ENCODE measurements around the gene APBB1IP.

DNA sequence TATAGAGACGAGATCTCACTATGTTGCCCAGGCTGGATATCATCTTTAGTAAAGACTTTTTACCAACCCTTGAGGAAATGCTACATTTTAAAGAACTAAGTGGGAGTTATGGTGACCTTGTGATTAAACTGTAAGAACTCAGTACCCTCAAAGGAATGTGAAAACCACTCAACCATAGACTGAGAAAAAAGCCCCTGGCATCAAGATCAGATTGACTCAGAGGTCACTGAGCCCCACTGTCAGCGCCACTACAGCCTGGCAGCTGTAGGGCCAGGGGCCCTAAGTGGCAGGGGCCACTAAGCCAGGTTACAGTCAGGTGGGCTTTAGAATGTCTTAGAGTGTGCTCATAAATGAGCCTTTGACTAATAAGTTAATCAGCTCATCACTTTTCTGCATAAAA lies 55.9 kb downstream of the APBB1IP start:
- no peak for TF ChIP-seq POLR2A (IDR thresholded peaks at IDR 0.05)
- TF ChIP-seq, protein P1, sequence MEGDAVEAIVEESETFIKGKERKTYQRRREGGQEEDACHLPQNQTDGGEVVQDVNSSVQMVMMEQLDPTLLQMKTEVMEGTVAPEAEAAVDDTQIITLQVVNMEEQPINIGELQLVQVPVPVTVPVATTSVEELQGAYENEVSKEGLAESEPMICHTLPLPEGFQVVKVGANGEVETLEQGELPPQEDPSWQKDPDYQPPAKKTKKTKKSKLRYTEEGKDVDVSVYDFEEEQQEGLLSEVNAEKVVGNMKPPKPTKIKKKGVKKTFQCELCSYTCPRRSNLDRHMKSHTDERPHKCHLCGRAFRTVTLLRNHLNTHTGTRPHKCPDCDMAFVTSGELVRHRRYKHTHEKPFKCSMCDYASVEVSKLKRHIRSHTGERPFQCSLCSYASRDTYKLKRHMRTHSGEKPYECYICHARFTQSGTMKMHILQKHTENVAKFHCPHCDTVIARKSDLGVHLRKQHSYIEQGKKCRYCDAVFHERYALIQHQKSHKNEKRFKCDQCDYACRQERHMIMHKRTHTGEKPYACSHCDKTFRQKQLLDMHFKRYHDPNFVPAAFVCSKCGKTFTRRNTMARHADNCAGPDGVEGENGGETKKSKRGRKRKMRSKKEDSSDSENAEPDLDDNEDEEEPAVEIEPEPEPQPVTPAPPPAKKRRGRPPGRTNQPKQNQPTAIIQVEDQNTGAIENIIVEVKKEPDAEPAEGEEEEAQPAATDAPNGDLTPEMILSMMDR (IDR thresholded peaks at IDR 0.05), result no peak

Measured in lower leg skin (tissue), 3 donors.